K562 (cell line): ENCODE results near the gene PEAR1. TPM values are rescaled to one million over a fixed set of nuclear protein-coding genes. Genes with fewer than 3 reads are reported as not detected.

Experiments used
- ARID3B ChIP-seq: fragments of 250-450 bp; sonication (Bioruptor Pico); IDR thresholded peaks from 2 replicates; pipeline ENCODE4 v1.4.0; 2020; ENCODE audit warnings: borderline replicate concordance
- ARNT ChIP-seq, 2 experiments: fragments of 450-650 bp; IDR thresholded peaks; 2 replicates each; pipeline ENCODE4 v1.6.1; 2016; ENCODE audit warnings: mild to moderate bottlenecking in 1 of 2
- CTBP1 ChIP-seq: fragments of 450-650 bp; IDR thresholded peaks from 2 replicates; pipeline ENCODE4 v1.6.1; 2016; ENCODE audit warnings: borderline replicate concordance
- DMBX1 ChIP-seq: fragments of 250-450 bp; sonication (Bioruptor Pico); IDR thresholded peaks from 2 replicates; pipeline ENCODE4 v1.8.0; 2022; ENCODE audit warnings: inconsistent platforms, mild to moderate bottlenecking, moderate library complexity, borderline replicate concordance
- DNMT1 ChIP-seq: fragments of 450-650 bp; IDR thresholded peaks from 2 replicates; pipeline ENCODE4 v1.6.1; 2016; ENCODE audit warnings: antibody characterized with exemption, mild to moderate bottlenecking
- ETV5 ChIP-seq: sonication (generic); formaldehyde crosslinking; IDR thresholded peaks from 2 replicates; pipeline ENCODE4 v1.4.0; 2020; ENCODE audit warnings: low read depth, mild to moderate bottlenecking, missing genetic modification reagents
- FOXA1 ChIP-seq: fragments of 450-650 bp; IDR thresholded peaks from 2 replicates; pipeline ENCODE4 v1.6.1; 2016; ENCODE audit warnings: mild to moderate bottlenecking, borderline replicate concordance
- ID3 ChIP-seq, 2 experiments: fragments of 250-450 bp in 1 of 2; fragments of 450-650 bp in 1 of 2; sonication (Bioruptor Pico) in 1 of 2; IDR thresholded peaks; 2 replicates each; pipeline versions ENCODE4 v1.6.1 to v1.8.0; 2016 to 2021; ENCODE audit warnings: mild to moderate bottlenecking in 2 of 2, moderate library complexity in 2 of 2, missing compliant biosample characterization in 1 of 2, missing genetic modification characterization in 1 of 2
- ILK ChIP-seq: fragments of 450-650 bp; IDR thresholded peaks from 2 replicates; pipeline ENCODE4 v1.6.1; 2016; ENCODE audit warnings: missing genetic modification characterization, low read depth, mild to moderate bottlenecking, missing compliant biosample characterization, moderate library complexity, borderline replicate concordance
- KAT8 ChIP-seq: fragments of 450-650 bp; IDR thresholded peaks from 2 replicates; pipeline ENCODE4 v1.6.1; 2016; ENCODE audit warnings: low read depth, mild to moderate bottlenecking
- PHB ChIP-seq: fragments of 250-450 bp; sonication (Bioruptor Pico); IDR thresholded peaks from 2 replicates; pipeline ENCODE4 v1.5.0; 2021
- SLC30A9 ChIP-seq: fragments of 250-450 bp; sonication (Bioruptor Pico); IDR thresholded peaks from 2 replicates; pipeline ENCODE4 v1.8.0; 2022; ENCODE audit warnings: mild to moderate bottlenecking, moderate library complexity
- SREBF1 ChIP-seq: fragments of 150-350 bp; IDR thresholded peaks from 2 replicates; pipeline ENCODE4 v1.6.1; 2014; ENCODE audit warnings: antibody characterized with exemption, low read depth, low read length, borderline replicate concordance
- TFAP4 ChIP-seq: sonication (generic); formaldehyde crosslinking; IDR thresholded peaks from 2 replicates; pipeline ENCODE4 v1.8.0; 2022; ENCODE audit warnings: missing genetic modification reagents, mild to moderate bottlenecking, moderate library complexity, borderline replicate concordance
- TRIM28 ChIP-seq: fragments of 450-650 bp; IDR thresholded peaks from 2 replicates; pipeline ENCODE4 v1.6.1; 2017
- ZBTB1 ChIP-seq: sonication (generic); formaldehyde crosslinking; IDR thresholded peaks from 2 replicates; pipeline ENCODE4 v1.8.1; 2023; ENCODE audit warnings: missing genetic modification reagents, low read depth, mild to moderate bottlenecking, borderline replicate concordance
- ZFPM2 ChIP-seq: fragments of 250-450 bp; sonication (Bioruptor Pico); IDR thresholded peaks from 2 replicates; pipeline ENCODE4 v1.5.1; 2022; ENCODE audit warnings: mild to moderate bottlenecking
- ZFX ChIP-seq: sonication (generic); formaldehyde crosslinking; IDR thresholded peaks from 2 replicates; pipeline ENCODE4 v1.8.0; 2022; ENCODE audit warnings: mild to moderate bottlenecking, missing genetic modification reagents, moderate library complexity
- ZNF212 ChIP-seq: fragments of 450-650 bp; formaldehyde crosslinking; IDR thresholded peaks from 2 replicates; pipeline ENCODE4 v1.4.0; 2020; ENCODE audit warnings: mild to moderate bottlenecking
- ZNF24 ChIP-seq: fragments of 450-650 bp; IDR thresholded peaks from 2 replicates; pipeline ENCODE4 v1.6.1; 2016
- ZNF277 ChIP-seq: fragments of 250-450 bp; sonication (Bioruptor Pico); IDR thresholded peaks from 2 replicates; pipeline ENCODE4 v1.8.0; 2022; ENCODE audit warnings: inconsistent platforms, mild to moderate bottlenecking, moderate library complexity, borderline replicate concordance
- ZNF347 ChIP-seq: fragments of 450-650 bp; formaldehyde crosslinking; IDR thresholded peaks from 2 replicates; pipeline ENCODE4 v1.4.0; 2020; ENCODE audit warnings: low read depth, mild to moderate bottlenecking, moderate library complexity
- ZNF395 ChIP-seq: fragments of 200-800 bp; sonication (Bioruptor generic); IDR thresholded peaks from 2 replicates; pipeline ENCODE4 v1.6.1; 2017; ENCODE audit warnings: missing genetic modification characterization, missing compliant biosample characterization
- ZNF445 ChIP-seq: fragments of 250-450 bp; sonication (Bioruptor Pico); IDR thresholded peaks from 2 replicates; pipeline ENCODE4 v1.4.0; 2020; ENCODE audit warnings: low read depth, mild to moderate bottlenecking, moderate library complexity
- ZNF77 ChIP-seq: fragments of 250-450 bp; sonication (Bioruptor Pico); IDR thresholded peaks from 2 replicates; pipeline ENCODE4 v1.5.0; 2020
- polyA plus RNA-seq, 8 experiments: library from polyadenylated mRNA; depleted of rRNA in 4 of 8; stranded (reverse) in 5 of 8; unstranded in 3 of 8; fragments of >200 nt; fragmentation: Nextera tagmentation in 2 of 8; fragmentation: Illumina TruSeq in 1 of 8; extraction: Ambion mirVana in 2 of 8; extraction: Trizol in 1 of 8; gene quantifications; 2 replicates each; pipeline versions ENCODE4 v1.2.1 to v1.2.3, GENCODE V29; 2011 to 2014; ENCODE audit warnings: inconsistent platforms in 1 of 8, missing spikeins in 1 of 8
- total RNA-seq, 7 experiments: library from RNA; depleted of rRNA in 6 of 7; stranded (reverse); fragments of >200 nt in 6 of 7; fragmentation: Illumina TruSeq in 2 of 7; extraction: Trizol in 2 of 7; gene quantifications; 2 replicates each; pipeline versions ENCODE4 v1.2.1 to v1.2.3, GENCODE V29; 2011 to 2021; ENCODE audit warnings: low replicate concordance in 1 of 7

Gene PEAR1
- total and polyA plus RNA-seq, 9 of the 15 experiments (the other 6 are each of a cell fraction or from before 2014, with no cell fraction given): 0.87 to 13.9 (median 6.1) TPM

- TF ChIP-seq ZNF395: peak; percentile 98
- peak; percentile 68 to 84; a peak in 2 of 4 replicates for TF ChIP-seq ARNT (IDR thresholded peaks at IDR 0.05)
- no peak for TF ChIP-seq ZFPM2 (CRISPR knock-in tag)
- TF ChIP-seq ZBTB1 (CRISPR knock-in tag): peak; percentile 95; the same call in 1 of the 2 replicates
- no peak for TF ChIP-seq ID3 (CRISPR knock-in tag; IDR thresholded peaks at IDR 0.05)
- peak; percentile 90 for TF ChIP-seq ID3 (tag; IDR thresholded peaks at IDR 0.05)
- peak; percentile 88 for TF ChIP-seq ETV5
- TF ChIP-seq TFAP4: peak; percentile 84
- TF ChIP-seq SREBF1: no peak
- TF ChIP-seq DNMT1: no peak
- TF ChIP-seq ZNF445 (CRISPR knock-in tag): no peak
- TF ChIP-seq ZNF347 (CRISPR knock-in tag): no peak
- TF ChIP-seq ZNF212 (CRISPR knock-in tag): 0 out of 2 replicates have a peak, but pooled peaks have one; percentile 66
- TF ChIP-seq ZNF277: no peak
- no peak for TF ChIP-seq ZNF77 (CRISPR knock-in tag)
- TF ChIP-seq PHB (CRISPR knock-in tag): no peak
- TF ChIP-seq ILK (tag): no peak
- no peak for TF ChIP-seq ZFX (CRISPR knock-in tag)
- TF ChIP-seq TRIM28: 0 out of 2 replicates have a peak, but pooled peaks have one; percentile 19
- TF ChIP-seq ARID3B (CRISPR knock-in tag): no peak
- TF ChIP-seq SLC30A9 (CRISPR knock-in tag): no peak
- peak; percentile 96 for TF ChIP-seq DMBX1 (CRISPR knock-in tag)
- peak; percentile 100 for TF ChIP-seq CTBP1
- TF ChIP-seq FOXA1: no peak
- TF ChIP-seq KAT8: no peak
- peak; percentile 36; the same call in 1 of the 2 replicates for TF ChIP-seq ZNF24
These were observed 64.8 kb downstream of the PEAR1 start (continued) for GRCh38 chr1:156958247-156958714.
